ENCODE data around the gene SOX21. TPM values are rescaled to one million over a fixed set of nuclear protein-coding genes. Genes with fewer than 3 reads are reported as not detected.
"Not testable (repeated sequence)": the region's sequence is repeated elsewhere in the genome, so short reads cannot be mapped to it uniquely, and the experiment has no call there.

SOX21 gene
- total RNA-seq, 1 donor from 2014 or later = not detected

- no peak overlapping the region for H3K27ac Mint-ChIP-seq
- no peaks in the 10 kb centered on the region for H3K36me3 Mint-ChIP-seq (ENCODE audit: low read depth)
- peaks cover 7% of the 10 kb centered on the region for H3K27me3 Mint-ChIP-seq
- ChIA-PET CTCF (no interaction called here), POLR2A (no interaction called here)
- H3K4me1 Mint-ChIP-seq = no peaks in the 10 kb centered on the region
- TF ChIP-seq, protein P1, sequence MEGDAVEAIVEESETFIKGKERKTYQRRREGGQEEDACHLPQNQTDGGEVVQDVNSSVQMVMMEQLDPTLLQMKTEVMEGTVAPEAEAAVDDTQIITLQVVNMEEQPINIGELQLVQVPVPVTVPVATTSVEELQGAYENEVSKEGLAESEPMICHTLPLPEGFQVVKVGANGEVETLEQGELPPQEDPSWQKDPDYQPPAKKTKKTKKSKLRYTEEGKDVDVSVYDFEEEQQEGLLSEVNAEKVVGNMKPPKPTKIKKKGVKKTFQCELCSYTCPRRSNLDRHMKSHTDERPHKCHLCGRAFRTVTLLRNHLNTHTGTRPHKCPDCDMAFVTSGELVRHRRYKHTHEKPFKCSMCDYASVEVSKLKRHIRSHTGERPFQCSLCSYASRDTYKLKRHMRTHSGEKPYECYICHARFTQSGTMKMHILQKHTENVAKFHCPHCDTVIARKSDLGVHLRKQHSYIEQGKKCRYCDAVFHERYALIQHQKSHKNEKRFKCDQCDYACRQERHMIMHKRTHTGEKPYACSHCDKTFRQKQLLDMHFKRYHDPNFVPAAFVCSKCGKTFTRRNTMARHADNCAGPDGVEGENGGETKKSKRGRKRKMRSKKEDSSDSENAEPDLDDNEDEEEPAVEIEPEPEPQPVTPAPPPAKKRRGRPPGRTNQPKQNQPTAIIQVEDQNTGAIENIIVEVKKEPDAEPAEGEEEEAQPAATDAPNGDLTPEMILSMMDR (IDR thresholded peaks at IDR 0.05) = no peak
- intact Hi-C loops (cut with micrococcal nuclease) = no loop called here
- DNase-seq = no peak
- H3K9me3 Mint-ChIP-seq = no peaks in the 10 kb centered on the region
- no peak overlapping the region for H3K4me3 Mint-ChIP-seq
- ATAC-seq (ENCODE audit: low read depth) = no peak
Observed at GRCh38 chr13:94749162-94749561, 36.8 kb upstream of the SOX21 start.

DNA sequence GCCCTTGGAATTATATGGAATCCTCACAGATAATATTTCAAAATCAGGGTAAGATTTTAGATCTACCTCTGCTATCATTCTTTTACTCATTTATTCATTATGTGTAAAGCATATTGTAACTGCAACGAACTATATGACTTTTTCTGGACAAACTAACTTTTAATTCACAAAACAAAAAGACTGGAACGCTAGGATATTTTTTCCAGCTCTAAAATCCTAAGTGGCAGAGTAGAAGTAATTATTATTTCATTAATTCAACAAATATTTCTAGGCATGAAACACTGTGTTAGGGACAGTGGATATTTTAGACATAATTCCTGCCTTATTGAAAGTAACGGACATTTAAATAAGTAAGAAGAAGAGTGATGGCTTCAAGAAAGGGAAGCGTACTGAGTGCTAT lies 26.9 kb upstream of the SOX21 start:
- ATAC-seq (ENCODE audit: low read depth) (no peak), DNase-seq (no peak)
- TF ChIP-seq, protein P1 (IDR thresholded peaks at IDR 0.05) = no peak
- POLR2A ChIA-PET = no interaction called here
- Mint-ChIP-seq H3K4me1 (no peaks in the 10 kb centered on the region), H3K27ac (no peak overlapping the region), H3K36me3 (ENCODE audit: low read depth) (no peaks in the 10 kb centered on the region), H3K4me3 (no peak overlapping the region), H3K27me3 (peaks cover 3% of the 10 kb centered on the region), H3K9me3 (peaks cover 2% of the 10 kb centered on the region)
- intact Hi-C loops (cut with micrococcal nuclease) = no loop called here
- CTCF ChIA-PET = no interaction called here

DNA sequence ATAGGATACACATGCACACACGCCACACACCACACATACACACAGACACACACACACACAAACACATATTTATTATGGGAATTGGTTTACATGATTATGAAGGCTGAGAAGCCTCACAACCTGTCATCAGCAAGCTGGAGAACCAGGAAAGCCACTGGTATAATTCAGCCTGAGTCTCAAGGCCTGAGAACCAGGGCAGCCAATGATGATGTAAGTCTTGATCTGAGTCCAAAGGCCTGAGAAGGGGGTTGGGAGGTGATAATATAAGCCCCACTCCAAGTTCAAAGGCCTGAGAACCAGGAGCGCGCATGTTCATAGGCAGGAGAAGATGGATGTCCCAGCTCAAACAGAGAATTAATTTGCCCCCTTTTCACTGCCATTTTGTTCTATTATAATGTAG lies 18.7 kb upstream of the SOX21 start:
- Mint-ChIP-seq H3K27me3 (no peaks in the 10 kb centered on the region), H3K9me3 (no peaks in the 10 kb centered on the region), H3K36me3 (ENCODE audit: low read depth) (no peaks in the 10 kb centered on the region), H3K4me3 (no peak overlapping the region), H3K27ac (no peak overlapping the region), H3K4me1 (no peaks in the 10 kb centered on the region)
- CTCF ChIA-PET = no interaction called here
- POLR2A ChIA-PET = no interaction called here
- TF ChIP-seq, protein P1 (IDR thresholded peaks at IDR 0.05) = no peak
- intact Hi-C loops (cut with micrococcal nuclease) = no loop called here
- DNase-seq (no peak), ATAC-seq (ENCODE audit: low read depth) (no peak)

GRCh38 chr13:94729941-94730340 lies 17.6 kb upstream of the SOX21 start:
- CTCF ChIA-PET; POLR2A ChIA-PET; H3K27me3 Mint-ChIP-seq; H3K4me3 Mint-ChIP-seq; H3K9me3 Mint-ChIP-seq; DNase-seq; H3K36me3 Mint-ChIP-seq (ENCODE audit: low read depth); H3K27ac Mint-ChIP-seq; H3K4me1 Mint-ChIP-seq; intact Hi-C loops (cut with micrococcal nuclease); ATAC-seq (ENCODE audit: low read depth): not testable (repeated sequence)

DNA sequence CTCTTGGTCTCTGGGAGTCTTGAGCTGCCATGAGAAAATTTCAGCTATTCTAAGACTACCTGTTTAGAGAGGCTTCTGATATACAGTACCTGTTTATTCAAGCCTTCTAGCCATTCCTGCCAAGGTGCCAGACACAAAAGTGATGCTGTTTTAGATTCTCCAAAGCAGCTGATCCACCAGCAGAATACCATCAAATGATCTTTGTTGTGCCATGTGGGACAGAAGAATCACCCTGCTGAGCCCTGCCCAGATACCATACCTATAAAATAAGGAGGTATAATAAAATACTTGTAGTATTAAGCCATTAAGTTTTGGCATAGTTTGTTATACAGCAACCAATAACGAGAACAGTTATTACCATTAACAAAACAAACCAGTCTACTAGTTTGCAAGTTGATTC lies 14.1 kb upstream of the SOX21 start:
- Mint-ChIP-seq H3K36me3 (ENCODE audit: low read depth) (no peaks in the 10 kb centered on the region), H3K4me1 (no peaks in the 10 kb centered on the region), H3K9me3 (no peaks in the 10 kb centered on the region), H3K4me3 (no peak overlapping the region), H3K27ac (no peak overlapping the region), H3K27me3 (peaks cover 11% of the 10 kb centered on the region)
- intact Hi-C loops (cut with micrococcal nuclease) = no loop called here
- ChIA-PET CTCF (no interaction called here), POLR2A (no interaction called here)
- DNase-seq (no peak), ATAC-seq (ENCODE audit: low read depth) (no peak)
- TF ChIP-seq, protein P1 (IDR thresholded peaks at IDR 0.05) = no peak

GRCh38 chr13:94722609-94723345 lies 10.4 kb upstream of the SOX21 start:
- Mint-ChIP-seq H3K36me3 (ENCODE audit: low read depth) (no peaks in the 10 kb centered on the region), H3K27ac (no peak overlapping the region), H3K4me1 (no peaks in the 10 kb centered on the region), H3K9me3 (no peaks in the 10 kb centered on the region), H3K27me3 (peaks cover 18% of the 10 kb centered on the region), H3K4me3 (no peak overlapping the region)
- ChIA-PET CTCF (no interaction called here), POLR2A (no interaction called here)
- DNase-seq (no peak), ATAC-seq (ENCODE audit: low read depth) (no peak)
- intact Hi-C loops (cut with micrococcal nuclease) = no loop called here
- TF ChIP-seq, protein P1 (IDR thresholded peaks at IDR 0.05) = no peak

DNA sequence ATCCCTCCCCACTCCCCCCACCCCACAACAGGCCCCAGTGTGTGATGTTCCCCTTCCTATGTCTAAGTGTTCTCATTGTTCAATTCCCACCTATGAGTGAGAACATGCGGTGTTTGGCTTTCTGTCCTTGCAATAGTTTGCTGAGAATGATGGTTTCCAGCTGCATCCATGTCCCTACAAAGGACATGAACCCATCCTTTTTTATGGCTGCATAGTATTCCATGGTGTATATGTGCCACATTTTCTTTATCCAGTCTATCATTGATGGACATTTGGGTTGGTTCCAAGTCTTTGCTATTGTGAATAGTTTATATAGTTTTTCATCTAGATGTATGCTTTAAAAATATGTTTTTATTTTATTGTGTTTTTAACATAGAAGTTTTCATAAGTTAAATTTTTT lies 6.4 kb upstream of the SOX21 start:
- H3K4me3 Mint-ChIP-seq; CTCF ChIA-PET; intact Hi-C loops (cut with micrococcal nuclease); H3K4me1 Mint-ChIP-seq; H3K36me3 Mint-ChIP-seq (ENCODE audit: low read depth); H3K27ac Mint-ChIP-seq; H3K9me3 Mint-ChIP-seq; ATAC-seq (ENCODE audit: low read depth); DNase-seq; POLR2A ChIA-PET: not testable (repeated sequence)
- H3K27me3 Mint-ChIP-seq = peaks cover 47% of the 10 kb centered on the region

Measured in activated B cell treated with CpG ODN at 0.5 μM for 24 hours (primary cell).